VCaP (cell line): ENCODE results near the gene CLEC4M.
A peak's percentile ranks its signal among the peaks of the same experiment; 100 is the strongest.

Experiments used
- H3K27ac ChIP-seq: fragments of 450-650 bp; 2 replicates; pipeline ENCODE4 v1.5.1; 2017
- CTCF ChIP-seq: fragments of 450-650 bp; conservative IDR thresholded peaks from 2 replicates; pipeline ENCODE4 v1.5.1; 2017; ENCODE audit warnings: mild to moderate bottlenecking, moderate library complexity

CLEC4M gene

GRCh38 chr19:7778081-7778480 lies 15.0 kb downstream of the CLEC4M start:
- no peak overlapping the region for H3K27ac ChIP-seq
- no peak for TF ChIP-seq CTCF

- TF ChIP-seq CTCF = no peak
- no peak overlapping the region for H3K27ac ChIP-seq
Measured at GRCh38 chr19:7779631-7780486, 16.8 kb downstream of the CLEC4M start.

GRCh38 chr19:7781157-7781556 lies 18.1 kb downstream of the CLEC4M start:
- peak; percentile 27 for TF ChIP-seq CTCF
- no peak overlapping the region for H3K27ac ChIP-seq

- no peak overlapping the region for H3K27ac ChIP-seq
- no peak for TF ChIP-seq CTCF
Measured at GRCh38 chr19:7783991-7784423, 21.0 kb downstream of the CLEC4M start.

- TF ChIP-seq CTCF = no peak
- no peak overlapping the region for H3K27ac ChIP-seq
Measured at GRCh38 chr19:7784856-7785255, 21.8 kb downstream of the CLEC4M start.

GRCh38 chr19:7787141-7787540 lies 24.1 kb downstream of the CLEC4M start:
- H3K27ac ChIP-seq = no peak overlapping the region

GRCh38 chr19:7787602-7788177 lies 24.6 kb downstream of the CLEC4M start:
- H3K27ac ChIP-seq = no peak overlapping the region
- no peak for TF ChIP-seq CTCF

More at GRCh38 chr19:7787141-7787540, 24.1 kb downstream of the CLEC4M start:
- TF ChIP-seq CTCF = no peak
